Brain microvascular endothelial cell (primary cell): ENCODE data around the gene CASR.

Experiments used
- DNase-seq: peaks from one replicate; pipeline ENCODE4 v3.0.0-alpha.2; 2020
- H3K27ac ChIP-seq: fragments of 250-450 bp; sonication (Bioruptor Pico); 2 replicates; pipeline ENCODE4 v1.5.1; 2020; ENCODE audit warnings: mild to moderate bottlenecking, moderate library complexity
- H3K27me3 ChIP-seq: fragments of 250-450 bp; sonication (Bioruptor Pico); replicated peaks from 2 replicates; pipeline ENCODE4 v1.5.1; 2020; ENCODE audit warnings: mild to moderate bottlenecking
- H3K36me3 ChIP-seq: fragments of 250-450 bp; sonication (Bioruptor Pico); replicated peaks from 2 replicates; pipeline ENCODE4 v1.5.1; 2020; ENCODE audit warnings: mild to moderate bottlenecking
- H3K4me3 ChIP-seq: 2 replicates; pipeline ENCODE4 v1.5.1; 2011; ENCODE audit warnings: low read depth, mild to moderate bottlenecking, control low read depth, low read length, moderate library complexity
- CTCF ChIP-seq: IDR thresholded peaks from 2 replicates; pipeline ENCODE4 v1.5.1; 2011; ENCODE audit warnings: low read depth, mild to moderate bottlenecking, moderate library complexity, low read length, control low read depth, inconsistent platforms; ENCODE audit errors: missing control alignments
- in situ Hi-C: cut with HindIII; loops from 2 replicates; pipeline ENCODE4 v1.10.0; 2017; ENCODE audit warnings: low sequenced_read_pairs, low pct_ligation_motif_present

The CASR gene

GRCh38 chr3:122312826-122313225 is 129.4 kb downstream of the CASR start:
- TF ChIP-seq CTCF, result no peak
- Histone ChIP-seq H3K27ac (no peak overlapping the region), H3K36me3 (no peaks in the 10 kb centered on the region), H3K27me3 (no peaks in the 10 kb centered on the region), H3K4me3 (no peak overlapping the region)
- in situ Hi-C loops, result no loop called here
- DNase-seq, result no peak

GRCh38 chr3:122313281-122313680 is 129.8 kb downstream of the CASR start:
- TF ChIP-seq CTCF, result no peak
- H3K36me3 ChIP-seq, result no peaks in the 10 kb centered on the region
- in situ Hi-C loops, result no loop called here
- no peak overlapping the region for H3K4me3 ChIP-seq
- no peak for DNase-seq
- no peaks in the 10 kb centered on the region for H3K27me3 ChIP-seq
- H3K27ac ChIP-seq, result no peak overlapping the region

- Histone ChIP-seq H3K36me3 (no peaks in the 10 kb centered on the region), H3K4me3 (no peak overlapping the region), H3K27me3 (no peaks in the 10 kb centered on the region), H3K27ac (no peak overlapping the region)
- in situ Hi-C loops, result no loop called here
- TF ChIP-seq CTCF, result no peak
- no peak for DNase-seq
Measured at GRCh38 chr3:122314228-122314876, 130.9 kb downstream of the CASR start.

- no peak for TF ChIP-seq CTCF
- no peak for DNase-seq
- Histone ChIP-seq H3K27me3 (no peaks in the 10 kb centered on the region), H3K27ac (no peak overlapping the region), H3K36me3 (no peaks in the 10 kb centered on the region), H3K4me3 (no peak overlapping the region)
- in situ Hi-C loops, result no loop called here
Measured at GRCh38 chr3:122315619-122316018, 132.2 kb downstream of the CASR start.

- no peak for DNase-seq
- in situ Hi-C loops, result no loop called here
- no peak overlapping the region for H3K27ac ChIP-seq
- no peaks in the 10 kb centered on the region for H3K36me3 ChIP-seq
- no peak overlapping the region for H3K4me3 ChIP-seq
- no peak for TF ChIP-seq CTCF
- H3K27me3 ChIP-seq, result no peaks in the 10 kb centered on the region
Measured at GRCh38 chr3:122316368-122316767, 132.9 kb downstream of the CASR start.

GRCh38 chr3:122318620-122319019 is 135.2 kb downstream of the CASR start:
- in situ Hi-C loops, result no loop called here
- Histone ChIP-seq H3K27ac (no peak overlapping the region), H3K27me3 (no peaks in the 10 kb centered on the region), H3K4me3 (no peak overlapping the region), H3K36me3 (no peaks in the 10 kb centered on the region)
- no peak for DNase-seq
- no peak for TF ChIP-seq CTCF
